Stimulated activated CD4-positive, alpha-beta T cell treated with anti-CD3 and anti-CD28 coated beads, TNF-alpha, amount 100 ng/mL, for 1 hour (primary cell): ENCODE measurements around the gene IL10.
"Not testable (repeated sequence)": the region's sequence is repeated elsewhere in the genome, so short reads cannot be mapped to it uniquely, and the experiment has no call there.

Source experiments
- DNase-seq, 3 donors: peaks; one replicate each; pipeline ENCODE4 v3.0.0-alpha.2; 2020; ENCODE audit warnings: low read depth in 3 of 3, low spot score in 1 of 3

The IL10 gene

GRCh38 chr1:206794294-206794908, 22.1 kb upstream of the IL10 start:
- DNase-seq, result no peak

GRCh38 chr1:206793620-206794019, 21.3 kb upstream of the IL10 start:
- no peak for DNase-seq

- no peak for DNase-seq
Observed at GRCh38 chr1:206792939-206793607, 20.8 kb upstream of the IL10 start.

GRCh38 chr1:206790502-206791250, 18.4 kb upstream of the IL10 start:
- DNase-seq, result no peak

GRCh38 chr1:206788487-206789050, 16.3 kb upstream of the IL10 start:
- no peak for DNase-seq

GRCh38 chr1:206787891-206788290, 15.6 kb upstream of the IL10 start:
- no peak for DNase-seq

- DNase-seq, result no peak
Observed at GRCh38 chr1:206786212-206786886, 14.1 kb upstream of the IL10 start.

GRCh38 chr1:206785182-206785765, 13.0 kb upstream of the IL10 start:
- DNase-seq, result no peak

- peak; percentile 40 to 81 (median 56) for DNase-seq
Observed at GRCh38 chr1:206784471-206784903, 12.2 kb upstream of the IL10 start.

GRCh38 chr1:206783506-206783905, 11.2 kb upstream of the IL10 start:
- DNase-seq, result no peak

GRCh38 chr1:206782448-206782847, 10.2 kb upstream of the IL10 start:
- no peak for DNase-seq

- DNase-seq, result no peak
Observed at GRCh38 chr1:206779638-206780037, 7.3 kb upstream of the IL10 start.

GRCh38 chr1:206778911-206779310, 6.6 kb upstream of the IL10 start:
- DNase-seq, result not testable (repeated sequence)

GRCh38 chr1:206778031-206778430, 5.7 kb upstream of the IL10 start:
- DNase-seq, result no peak

GRCh38 chr1:206776229-206776628, 3.9 kb upstream of the IL10 start:
- no peak for DNase-seq

- no peak for DNase-seq
Observed at GRCh38 chr1:206774093-206774492, 1.8 kb upstream of the IL10 start.

GRCh38 chr1:206771338-206771692, 979 bp downstream of the IL10 start:
- DNase-seq, result no peak

GRCh38 chr1:206770531-206771337, 1.6 kb downstream of the IL10 start, which contains the start of gene IL19:
Gene IL19, plus strand, starts transcription at chr1:206770773. Its CDS starts 65,890 bp downstream, at chr1:206836663.
- no peak for DNase-seq

GRCh38 chr1:206769304-206769731, 3.0 kb downstream of the IL10 start:
- no peak for DNase-seq
